ENCODE results near the gene GDPGP1.

GRCh38 chr15:90201130-90201943 is 32.7 kb upstream of the GDPGP1 start, which contains the start of gene SEMA4B:
- TF ChIP-seq CTCF (IDR thresholded peaks at IDR 0.05): peak in 2 of 12 donors; percentile 10 to 24
- peak in 1 of 2 donors; percentile 58 for TF ChIP-seq POLR2A (IDR thresholded peaks at IDR 0.05)
